NK-92 (cell line): ENCODE measurements around the gene INTS3.
"Not testable (repeated sequence)": the region's sequence is repeated elsewhere in the genome, so short reads cannot be mapped to it uniquely, and the experiment has no call there.

Experiments
- DNase-seq: peaks from one replicate; lab custom pipeline; 2025; ENCODE audit not compliant: unreplicated experiment; lab: John Stamatoyannopoulos, UW

The INTS3 gene

GRCh38 chr1:153752072-153752471, 24.2 kb downstream of the INTS3 start:
- no peak for DNase-seq

GRCh38 chr1:153752571-153753195, 24.8 kb downstream of the INTS3 start:
- DNase-seq: no peak

GRCh38 chr1:153754266-153754665, 26.4 kb downstream of the INTS3 start:
- no peak for DNase-seq

GRCh38 chr1:153760440-153760839, 32.6 kb downstream of the INTS3 start:
- DNase-seq: no peak

- no peak for DNase-seq
Observed at GRCh38 chr1:153763365-153764225, 35.7 kb downstream of the INTS3 start.

- no peak for DNase-seq
Observed at GRCh38 chr1:153764310-153764709, 36.5 kb downstream of the INTS3 start.

- DNase-seq: not testable (repeated sequence)
Observed at GRCh38 chr1:153766663-153767062, 38.8 kb downstream of the INTS3 start.

- no peak for DNase-seq
Observed at GRCh38 chr1:153767519-153767918, 39.7 kb downstream of the INTS3 start.

- no peak for DNase-seq
Observed at GRCh38 chr1:153768316-153769181, 40.7 kb downstream of the INTS3 start.

- DNase-seq: no peak
Observed at GRCh38 chr1:153769221-153769620, 41.4 kb downstream of the INTS3 start.

- no peak for DNase-seq
Observed at GRCh38 chr1:153770797-153771196, 42.9 kb downstream of the INTS3 start.

GRCh38 chr1:153771261-153771660, 43.4 kb downstream of the INTS3 start:
- no peak for DNase-seq

GRCh38 chr1:153771841-153772593, 44.2 kb downstream of the INTS3 start:
- no peak for DNase-seq

- no peak for DNase-seq
Observed at GRCh38 chr1:153773096-153773921, 45.5 kb downstream of the INTS3 start.

- no peak for DNase-seq
Observed at GRCh38 chr1:153774026-153774595, 46.3 kb downstream of the INTS3 start.

GRCh38 chr1:153774780-153775457, 47.1 kb downstream of the INTS3 start, which contains the start of gene SLC27A3:
Gene SLC27A3, plus strand, starts transcription at chr1:153775407. Its CDS starts 91 bp downstream, at chr1:153775498.
- no peak for DNase-seq

- DNase-seq: no peak
Observed at GRCh38 chr1:153775458-153776327, 47.8 kb downstream of the INTS3 start.

- no peak for DNase-seq
Observed at GRCh38 chr1:153776352-153776751, 48.5 kb downstream of the INTS3 start.
